OCI-LY7 (cell line): ENCODE measurements around the gene TUBGCP2.

ENCODE experiments used
- CTCF ChIP-seq: fragments of 200-600 bp; sonication (generic); conservative IDR thresholded peaks from 2 replicates; pipeline ENCODE4 v1.5.1; 2014; ENCODE audit warnings: mild to moderate bottlenecking, antibody characterized with exemption, low read length, moderate library complexity, mixed read lengths
- EZH2phosphoT487 ChIP-seq: fragments of 200-600 bp; sonication (generic); IDR thresholded peaks from 2 replicates; pipeline ENCODE4 v1.6.1; 2018; ENCODE audit warnings: low read depth, borderline replicate concordance, mild to moderate bottlenecking, mixed run types, antibody characterized with exemption, low read length, moderate library complexity, mixed read lengths

- TF ChIP-seq CTCF = no peak
- no peak for TF ChIP-seq EZH2phosphoT487
These were observed 14.5 kb downstream of the TUBGCP2 start for GRCh38 chr10:133294189-133294588.
